Measurements from ENCODE around the gene HOXA7.
A peak's percentile ranks its signal among the peaks of the same experiment; 100 is the strongest.

The HOXA7 gene

GRCh38 chr7:27130540-27131389, 25.7 kb downstream of the HOXA7 start, which contains the start of gene HOXA4:
TSS of gene HOXA4 (minus strand) at chr7:27130757. CDS start at chr7:27130733, 24 bp downstream.
- no peaks in the 10 kb centered on the region for H3K36me3 ChIP-seq (ENCODE audit: control insufficient read depth, insufficient read depth, low read length)
- no peak for TF ChIP-seq CTCF (IDR thresholded peaks at IDR 0.05; ENCODE audit: insufficient read depth, low read length, poor library complexity, severe bottlenecking)
- peak; percentile 53 for DNase-seq (ENCODE audit: extremely low read depth, insufficient read length)
- peak within 1 kb of the TSS; percentile 44 for H3K4me3 ChIP-seq (replicated peaks; ENCODE audit: low read depth, low read length)
- H3K27me3 ChIP-seq (replicated peaks; ENCODE audit: control insufficient read depth, insufficient read depth, low read length), result no peaks in the 10 kb centered on the region

GRCh38 chr7:27129729-27130539, 26.5 kb downstream of the HOXA7 start:
- TF ChIP-seq CTCF (IDR thresholded peaks at IDR 0.05; ENCODE audit: insufficient read depth, low read length, poor library complexity, severe bottlenecking), result no peak
- Histone ChIP-seq H3K4me3 (replicated peaks; ENCODE audit: low read depth, low read length) (no peak overlapping the region), H3K36me3 (ENCODE audit: control insufficient read depth, insufficient read depth, low read length) (no peaks in the 10 kb centered on the region), H3K27me3 (replicated peaks; ENCODE audit: control insufficient read depth, insufficient read depth, low read length) (no peaks in the 10 kb centered on the region)
- no peak for DNase-seq (ENCODE audit: extremely low read depth, insufficient read length)

- no peaks in the 10 kb centered on the region for H3K36me3 ChIP-seq (ENCODE audit: control insufficient read depth, insufficient read depth, low read length)
- H3K27me3 ChIP-seq (replicated peaks; ENCODE audit: control insufficient read depth, insufficient read depth, low read length), result no peaks in the 10 kb centered on the region
- no peak overlapping the region for H3K4me3 ChIP-seq (replicated peaks; ENCODE audit: low read depth, low read length)
- TF ChIP-seq CTCF (IDR thresholded peaks at IDR 0.05; ENCODE audit: insufficient read depth, low read length, poor library complexity, severe bottlenecking), result no peak
- DNase-seq (ENCODE audit: extremely low read depth, insufficient read length), result no peak
Observed at GRCh38 chr7:27128776-27129728, 27.4 kb downstream of the HOXA7 start.

GRCh38 chr7:27128034-27128433, 28.4 kb downstream of the HOXA7 start:
- Histone ChIP-seq H3K36me3 (ENCODE audit: control insufficient read depth, insufficient read depth, low read length) (no peaks in the 10 kb centered on the region), H3K4me3 (replicated peaks; ENCODE audit: low read depth, low read length) (no peak overlapping the region), H3K27me3 (replicated peaks; ENCODE audit: control insufficient read depth, insufficient read depth, low read length) (no peaks in the 10 kb centered on the region)
- no peak for DNase-seq (ENCODE audit: extremely low read depth, insufficient read length)
- TF ChIP-seq CTCF (IDR thresholded peaks at IDR 0.05; ENCODE audit: insufficient read depth, low read length, poor library complexity, severe bottlenecking), result no peak

GRCh38 chr7:27126596-27127327, 29.7 kb downstream of the HOXA7 start:
- no peak overlapping the region for H3K4me3 ChIP-seq (replicated peaks; ENCODE audit: low read depth, low read length)
- no peaks in the 10 kb centered on the region for H3K36me3 ChIP-seq (ENCODE audit: control insufficient read depth, insufficient read depth, low read length)
- no peak for TF ChIP-seq CTCF (IDR thresholded peaks at IDR 0.05; ENCODE audit: insufficient read depth, low read length, poor library complexity, severe bottlenecking)
- H3K27me3 ChIP-seq (replicated peaks; ENCODE audit: control insufficient read depth, insufficient read depth, low read length), result no peaks in the 10 kb centered on the region
- DNase-seq (ENCODE audit: extremely low read depth, insufficient read length), result no peak
